ENCODE results near the gene CARD6. TPM values are rescaled to one million over a fixed set of nuclear protein-coding genes. Genes with fewer than 3 reads are reported as not detected.
A peak's percentile ranks its signal among the peaks of the same experiment; 100 is the strongest.

CARD6 gene
- total and polyA plus RNA-seq, 9 of the 15 experiments (the other 6 are each of a cell fraction or from before 2014, with no cell fraction given): 3.5 to 8.3 (median 5.9) TPM

- TF ChIP-seq SRF (CRISPR knock-in tag; IDR thresholded peaks at IDR 0.05) (0 out of 4 replicates have a peak, but pooled peaks of 1 of the 2 experiments have one; percentile 22), HNRNPL (IDR thresholded peaks at IDR 0.05; ENCODE audit: low read depth, low read length) (no peak), ZFP1 (CRISPR knock-in tag; IDR thresholded peaks at IDR 0.05) (no peak), ZFP30 (CRISPR knock-in tag; IDR thresholded peaks at IDR 0.05; ENCODE audit: borderline replicate concordance) (no peak), NR4A1 (CRISPR knock-in tag; IDR thresholded peaks at IDR 0.05) (peak; percentile 18; the same call in 1 of the 2 replicates), NR4A1 (tag; IDR thresholded peaks at IDR 0.05) (peak; percentile 77; the same call in 1 of the 2 replicates), FIP1L1 (IDR thresholded peaks at IDR 0.05; ENCODE audit: low read depth, low read length, poor library complexity, severe bottlenecking) (peak; percentile 32), PHF21A (IDR thresholded peaks at IDR 0.05; ENCODE audit: borderline replicate concordance, low read depth) (0 out of 2 replicates have a peak, but pooled peaks have one; percentile 26), NUFIP1 (IDR thresholded peaks at IDR 0.05; ENCODE audit: partially characterized antibody) (peak; percentile 50), HINFP (tag; conservative IDR thresholded peaks at IDR 0.05; ENCODE audit: low read depth) (no peak), RCOR1 (IDR thresholded peaks at IDR 0.05; ENCODE audit: borderline replicate concordance in 1 of 2, low read depth in 2 of 2, low read length in 2 of 2) (peak in 1 of 2 experiments; percentile 91; a peak in 3 of 4 replicates), ZNF57 (CRISPR knock-in tag; IDR thresholded peaks at IDR 0.05) (no peak), CREB3L1 (IDR thresholded peaks at IDR 0.05; ENCODE audit: borderline replicate concordance, low read depth) (peak; percentile 84), ZNF639 (CRISPR knock-in tag; conservative IDR thresholded peaks at IDR 0.05 in 1 of 2, IDR thresholded peaks at IDR 0.05 in 1 of 2) (peak in 1 of 2 experiments; percentile 96; a peak in 2 of 4 replicates), MTA1 (IDR thresholded peaks at IDR 0.05; ENCODE audit: borderline replicate concordance) (peak; percentile 81), CEBPZ (IDR thresholded peaks at IDR 0.05; ENCODE audit: borderline replicate concordance, low read depth, low read length) (0 out of 2 replicates have a peak, but pooled peaks have one; percentile 29), NR1H2 (CRISPR knock-in tag; IDR thresholded peaks at IDR 0.05) (no peak)
Observed at GRCh38 chr5:40834849-40835787, 6.0 kb upstream of the CARD6 start, which contains the start of gene RPL37 (continued).
